Spleen (tissue), 7 donors: Measurements from ENCODE around the gene RERE.

ENCODE experiments used
- CTCF ChIP-seq, 11 experiments: fragments of 200-600 bp in 7 of 11; fragments of 450-650 bp in 4 of 11; sonication (generic) in 4 of 11; IDR thresholded peaks in 8 of 11; conservative IDR thresholded peaks in 3 of 11; 1 replicate in 7 of 11; 2 replicates in 4 of 11; pipeline versions ENCODE4 v1.4.0 to v1.8.0; 2016 to 2021; ENCODE audit warnings: antibody characterized with exemption in 11 of 11, inconsistent platforms in 4 of 11, mild to moderate bottlenecking in 1 of 11
- POLR2A ChIP-seq, 3 donors: fragments of 450-650 bp; IDR thresholded peaks; one replicate each; pipeline ENCODE4 v1.5.1; 2017; ENCODE audit warnings: antibody characterized with exemption in 3 of 3, mild to moderate bottlenecking in 1 of 3
- POLR2AphosphoS5 ChIP-seq, 3 donors: sonication (generic); formaldehyde crosslinking; IDR thresholded peaks; one replicate each; pipeline ENCODE4 v1.5.1; 2017; ENCODE audit warnings: antibody characterized with exemption in 3 of 3
- donor health status: DM: no; HTN: no; CAD: no; lungs with moderate emphysema.
- donor health status: DM: no; HTN: no; CAD: no.
- donor health status: DM: no; HTN: no; CAD: no.

- TF ChIP-seq CTCF (IDR thresholded peaks at IDR 0.05 in 8 of 11, conservative IDR thresholded peaks at IDR 0.05 in 3 of 11) (no peak), POLR2AphosphoS5 (IDR thresholded peaks at IDR 0.05) (no peak), POLR2A (IDR thresholded peaks at IDR 0.05) (no peak)
Observed at GRCh38 chr1:8332806-8333205, 484.6 kb downstream of the RERE start.
